Measurements from ENCODE around the gene CHRNB1. TPM values are rescaled to one million over a fixed set of nuclear protein-coding genes. Genes with fewer than 3 reads are reported as not detected.
A peak's percentile ranks its signal among the peaks of the same experiment; 100 is the strongest.

CHRNB1 gene
- total and polyA plus RNA-seq, 2 of the 8 experiments (the other 6 are each of a cell fraction or from before 2014, with no cell fraction given) = 14.1 to 28.2 TPM

DNA sequence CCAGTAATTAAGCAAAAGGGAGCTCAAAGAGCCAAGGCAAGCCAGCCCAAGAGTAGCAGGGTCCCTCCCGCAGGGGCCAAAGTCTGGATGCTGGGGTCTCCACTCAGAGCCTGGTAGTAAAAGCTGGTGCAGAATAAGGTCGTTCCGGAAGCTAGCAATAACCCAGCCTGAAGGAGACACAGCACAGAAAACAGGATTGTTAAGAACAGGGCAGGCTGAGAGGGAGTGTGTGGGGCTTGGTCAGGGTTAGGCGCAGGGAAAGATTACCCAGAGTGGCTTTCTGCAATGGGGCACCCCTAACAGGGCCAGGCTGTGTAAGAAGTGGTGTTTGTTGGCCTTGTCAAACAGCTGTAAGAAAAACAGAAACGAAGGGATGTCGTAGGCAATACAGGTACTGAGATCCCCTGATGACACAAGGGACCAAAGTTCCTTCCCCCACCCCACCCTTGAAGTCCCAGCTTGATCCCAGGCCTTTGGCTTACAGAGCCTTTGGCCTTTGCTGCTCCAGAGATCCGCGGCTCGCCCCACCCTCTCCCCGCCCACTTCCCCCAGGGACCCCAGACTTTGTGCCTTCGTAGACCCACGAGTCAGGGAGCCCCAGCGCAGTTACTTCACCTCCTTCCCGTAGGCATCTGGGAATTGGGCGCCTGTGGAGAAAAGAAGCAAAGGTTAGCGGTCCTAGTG, 41.7 kb upstream of the CHRNB1 start (continued):
- TF ChIP-seq, protein P1, sequence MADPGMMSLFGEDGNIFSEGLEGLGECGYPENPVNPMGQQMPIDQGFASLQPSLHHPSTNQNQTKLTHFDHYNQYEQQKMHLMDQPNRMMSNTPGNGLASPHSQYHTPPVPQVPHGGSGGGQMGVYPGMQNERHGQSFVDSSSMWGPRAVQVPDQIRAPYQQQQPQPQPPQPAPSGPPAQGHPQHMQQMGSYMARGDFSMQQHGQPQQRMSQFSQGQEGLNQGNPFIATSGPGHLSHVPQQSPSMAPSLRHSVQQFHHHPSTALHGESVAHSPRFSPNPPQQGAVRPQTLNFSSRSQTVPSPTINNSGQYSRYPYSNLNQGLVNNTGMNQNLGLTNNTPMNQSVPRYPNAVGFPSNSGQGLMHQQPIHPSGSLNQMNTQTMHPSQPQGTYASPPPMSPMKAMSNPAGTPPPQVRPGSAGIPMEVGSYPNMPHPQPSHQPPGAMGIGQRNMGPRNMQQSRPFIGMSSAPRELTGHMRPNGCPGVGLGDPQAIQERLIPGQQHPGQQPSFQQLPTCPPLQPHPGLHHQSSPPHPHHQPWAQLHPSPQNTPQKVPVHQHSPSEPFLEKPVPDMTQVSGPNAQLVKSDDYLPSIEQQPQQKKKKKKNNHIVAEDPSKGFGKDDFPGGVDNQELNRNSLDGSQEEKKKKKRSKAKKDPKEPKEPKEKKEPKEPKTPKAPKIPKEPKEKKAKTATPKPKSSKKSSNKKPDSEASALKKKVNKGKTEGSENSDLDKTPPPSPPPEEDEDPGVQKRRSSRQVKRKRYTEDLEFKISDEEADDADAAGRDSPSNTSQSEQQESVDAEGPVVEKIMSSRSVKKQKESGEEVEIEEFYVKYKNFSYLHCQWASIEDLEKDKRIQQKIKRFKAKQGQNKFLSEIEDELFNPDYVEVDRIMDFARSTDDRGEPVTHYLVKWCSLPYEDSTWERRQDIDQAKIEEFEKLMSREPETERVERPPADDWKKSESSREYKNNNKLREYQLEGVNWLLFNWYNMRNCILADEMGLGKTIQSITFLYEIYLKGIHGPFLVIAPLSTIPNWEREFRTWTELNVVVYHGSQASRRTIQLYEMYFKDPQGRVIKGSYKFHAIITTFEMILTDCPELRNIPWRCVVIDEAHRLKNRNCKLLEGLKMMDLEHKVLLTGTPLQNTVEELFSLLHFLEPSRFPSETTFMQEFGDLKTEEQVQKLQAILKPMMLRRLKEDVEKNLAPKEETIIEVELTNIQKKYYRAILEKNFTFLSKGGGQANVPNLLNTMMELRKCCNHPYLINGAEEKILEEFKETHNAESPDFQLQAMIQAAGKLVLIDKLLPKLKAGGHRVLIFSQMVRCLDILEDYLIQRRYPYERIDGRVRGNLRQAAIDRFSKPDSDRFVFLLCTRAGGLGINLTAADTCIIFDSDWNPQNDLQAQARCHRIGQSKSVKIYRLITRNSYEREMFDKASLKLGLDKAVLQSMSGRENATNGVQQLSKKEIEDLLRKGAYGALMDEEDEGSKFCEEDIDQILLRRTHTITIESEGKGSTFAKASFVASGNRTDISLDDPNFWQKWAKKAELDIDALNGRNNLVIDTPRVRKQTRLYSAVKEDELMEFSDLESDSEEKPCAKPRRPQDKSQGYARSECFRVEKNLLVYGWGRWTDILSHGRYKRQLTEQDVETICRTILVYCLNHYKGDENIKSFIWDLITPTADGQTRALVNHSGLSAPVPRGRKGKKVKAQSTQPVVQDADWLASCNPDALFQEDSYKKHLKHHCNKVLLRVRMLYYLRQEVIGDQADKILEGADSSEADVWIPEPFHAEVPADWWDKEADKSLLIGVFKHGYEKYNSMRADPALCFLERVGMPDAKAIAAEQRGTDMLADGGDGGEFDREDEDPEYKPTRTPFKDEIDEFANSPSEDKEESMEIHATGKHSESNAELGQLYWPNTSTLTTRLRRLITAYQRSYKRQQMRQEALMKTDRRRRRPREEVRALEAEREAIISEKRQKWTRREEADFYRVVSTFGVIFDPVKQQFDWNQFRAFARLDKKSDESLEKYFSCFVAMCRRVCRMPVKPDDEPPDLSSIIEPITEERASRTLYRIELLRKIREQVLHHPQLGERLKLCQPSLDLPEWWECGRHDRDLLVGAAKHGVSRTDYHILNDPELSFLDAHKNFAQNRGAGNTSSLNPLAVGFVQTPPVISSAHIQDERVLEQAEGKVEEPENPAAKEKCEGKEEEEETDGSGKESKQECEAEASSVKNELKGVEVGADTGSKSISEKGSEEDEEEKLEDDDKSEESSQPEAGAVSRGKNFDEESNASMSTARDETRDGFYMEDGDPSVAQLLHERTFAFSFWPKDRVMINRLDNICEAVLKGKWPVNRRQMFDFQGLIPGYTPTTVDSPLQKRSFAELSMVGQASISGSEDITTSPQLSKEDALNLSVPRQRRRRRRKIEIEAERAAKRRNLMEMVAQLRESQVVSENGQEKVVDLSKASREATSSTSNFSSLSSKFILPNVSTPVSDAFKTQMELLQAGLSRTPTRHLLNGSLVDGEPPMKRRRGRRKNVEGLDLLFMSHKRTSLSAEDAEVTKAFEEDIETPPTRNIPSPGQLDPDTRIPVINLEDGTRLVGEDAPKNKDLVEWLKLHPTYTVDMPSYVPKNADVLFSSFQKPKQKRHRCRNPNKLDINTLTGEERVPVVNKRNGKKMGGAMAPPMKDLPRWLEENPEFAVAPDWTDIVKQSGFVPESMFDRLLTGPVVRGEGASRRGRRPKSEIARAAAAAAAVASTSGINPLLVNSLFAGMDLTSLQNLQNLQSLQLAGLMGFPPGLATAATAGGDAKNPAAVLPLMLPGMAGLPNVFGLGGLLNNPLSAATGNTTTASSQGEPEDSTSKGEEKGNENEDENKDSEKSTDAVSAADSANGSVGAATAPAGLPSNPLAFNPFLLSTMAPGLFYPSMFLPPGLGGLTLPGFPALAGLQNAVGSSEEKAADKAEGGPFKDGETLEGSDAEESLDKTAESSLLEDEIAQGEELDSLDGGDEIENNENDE (IDR thresholded peaks at IDR 0.05; ENCODE audit: insufficient replicate concordance, low read length) = no peak
- TF ChIP-seq KDM4A (IDR thresholded peaks at IDR 0.05; ENCODE audit: low read depth, low read length, severe bottlenecking) (peak; percentile 2), TEAD4 (IDR thresholded peaks at IDR 0.05; ENCODE audit: low read depth, low read length) (no peak), POLR2A (IDR thresholded peaks at IDR 0.05; ENCODE audit: control extremely low read depth in 1 of 2, low read depth in 2 of 2, low read length in 2 of 2) (no peak), HDAC6 (IDR thresholded peaks at IDR 0.05; ENCODE audit: low read depth, low read length) (no peak), BACH1 (IDR thresholded peaks at IDR 0.05; ENCODE audit: low read length) (no peak), YY1 (IDR thresholded peaks at IDR 0.05; ENCODE audit: low read depth, low read length) (no peak), SRF (IDR thresholded peaks at IDR 0.05; ENCODE audit: low read depth, low read length) (no peak), EGR1 (IDR thresholded peaks at IDR 0.05; ENCODE audit: borderline replicate concordance, low read depth, low read length) (no peak)
- TF ChIP-seq, protein P2, sequence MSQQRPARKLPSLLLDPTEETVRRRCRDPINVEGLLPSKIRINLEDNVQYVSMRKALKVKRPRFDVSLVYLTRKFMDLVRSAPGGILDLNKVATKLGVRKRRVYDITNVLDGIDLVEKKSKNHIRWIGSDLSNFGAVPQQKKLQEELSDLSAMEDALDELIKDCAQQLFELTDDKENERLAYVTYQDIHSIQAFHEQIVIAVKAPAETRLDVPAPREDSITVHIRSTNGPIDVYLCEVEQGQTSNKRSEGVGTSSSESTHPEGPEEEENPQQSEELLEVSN (IDR thresholded peaks at IDR 0.05) = no peak
- TF ChIP-seq, protein P3, sequence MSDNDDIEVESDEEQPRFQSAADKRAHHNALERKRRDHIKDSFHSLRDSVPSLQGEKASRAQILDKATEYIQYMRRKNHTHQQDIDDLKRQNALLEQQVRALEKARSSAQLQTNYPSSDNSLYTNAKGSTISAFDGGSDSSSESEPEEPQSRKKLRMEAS (IDR thresholded peaks at IDR 0.05) = 0 out of 2 replicates have a peak, but pooled peaks have one; percentile 1
